ENCODE measurements around the gene DENND4A.

DENND4A gene

GRCh38 chr15:65646486-65646885, 145.6 kb downstream of the DENND4A start:
- peaks cover 7% of the 10 kb centered on the region; the same call in 1 of the 2 replicates for H3F3A ChIP-seq (ENCODE audit: insufficient read depth)
- no peaks in the 10 kb centered on the region for H3K9me2 ChIP-seq (replicated peaks; ENCODE audit: insufficient read depth, low read length)
- no peak overlapping the region for H2AFZ ChIP-seq (ENCODE audit: low read depth, low read length, severe bottlenecking)
- no peaks in the 10 kb centered on the region for H3K79me2 ChIP-seq (ENCODE audit: insufficient read depth, low read length)
- no peak overlapping the region for H3K9ac ChIP-seq (ENCODE audit: low read length)
- H3K27ac ChIP-seq (ENCODE audit: low read depth, low read length): no peak overlapping the region
- no peaks in the 10 kb centered on the region for H4K20me1 ChIP-seq (ENCODE audit: low read depth, low read length)
- no peak overlapping the region for H3K4me2 ChIP-seq (ENCODE audit: low read depth, low read length, poor library complexity, severe bottlenecking)
- H3K36me3 ChIP-seq (ENCODE audit: low read length): no peaks in the 10 kb centered on the region
- no peak overlapping the region for H3K4me3 ChIP-seq (ENCODE audit: insufficient read depth, low read length, poor library complexity, severe bottlenecking)
- H3K9me3 ChIP-seq (ENCODE audit: insufficient read depth, low read length): no peaks in the 10 kb centered on the region
- TF ChIP-seq, protein P1, sequence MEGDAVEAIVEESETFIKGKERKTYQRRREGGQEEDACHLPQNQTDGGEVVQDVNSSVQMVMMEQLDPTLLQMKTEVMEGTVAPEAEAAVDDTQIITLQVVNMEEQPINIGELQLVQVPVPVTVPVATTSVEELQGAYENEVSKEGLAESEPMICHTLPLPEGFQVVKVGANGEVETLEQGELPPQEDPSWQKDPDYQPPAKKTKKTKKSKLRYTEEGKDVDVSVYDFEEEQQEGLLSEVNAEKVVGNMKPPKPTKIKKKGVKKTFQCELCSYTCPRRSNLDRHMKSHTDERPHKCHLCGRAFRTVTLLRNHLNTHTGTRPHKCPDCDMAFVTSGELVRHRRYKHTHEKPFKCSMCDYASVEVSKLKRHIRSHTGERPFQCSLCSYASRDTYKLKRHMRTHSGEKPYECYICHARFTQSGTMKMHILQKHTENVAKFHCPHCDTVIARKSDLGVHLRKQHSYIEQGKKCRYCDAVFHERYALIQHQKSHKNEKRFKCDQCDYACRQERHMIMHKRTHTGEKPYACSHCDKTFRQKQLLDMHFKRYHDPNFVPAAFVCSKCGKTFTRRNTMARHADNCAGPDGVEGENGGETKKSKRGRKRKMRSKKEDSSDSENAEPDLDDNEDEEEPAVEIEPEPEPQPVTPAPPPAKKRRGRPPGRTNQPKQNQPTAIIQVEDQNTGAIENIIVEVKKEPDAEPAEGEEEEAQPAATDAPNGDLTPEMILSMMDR (IDR thresholded peaks at IDR 0.05; ENCODE audit: insufficient read depth, low read length, poor library complexity, severe bottlenecking): no peak
- no peak for TF ChIP-seq EZH2phosphoT487 (conservative IDR thresholded peaks at IDR 0.05; ENCODE audit: low read length)
- no peaks in the 10 kb centered on the region for H3K27me3 ChIP-seq (ENCODE audit: low read length)

DNA sequence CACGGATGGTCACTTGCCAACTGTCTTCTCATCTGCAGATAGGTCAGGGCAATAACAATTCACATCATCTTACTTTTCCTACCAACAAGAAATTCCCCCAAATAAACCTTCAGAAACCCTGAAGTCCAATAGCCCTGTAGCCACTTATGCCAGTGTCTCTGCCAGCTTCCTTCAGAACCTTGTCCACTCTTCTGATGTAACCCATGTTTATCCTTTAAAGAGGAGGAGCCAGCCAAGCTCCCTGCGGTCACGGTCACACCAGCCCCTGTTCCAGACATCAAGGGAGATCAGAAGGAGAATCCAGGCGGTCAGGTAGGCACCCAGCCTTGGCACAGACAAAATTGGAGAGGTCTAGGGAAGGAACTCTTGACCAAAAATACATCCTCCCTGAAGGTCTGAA, 146.7 kb downstream of the DENND4A start:
- H3K27ac ChIP-seq (ENCODE audit: low read depth, low read length): no peak overlapping the region
- H3K27me3 ChIP-seq (ENCODE audit: low read length): no peaks in the 10 kb centered on the region
- H3K9ac ChIP-seq (ENCODE audit: low read length): no peak overlapping the region
- H3K36me3 ChIP-seq (ENCODE audit: low read length): no peaks in the 10 kb centered on the region
- H3F3A ChIP-seq (ENCODE audit: insufficient read depth): peaks cover 7% of the 10 kb centered on the region; the same call in 1 of the 2 replicates
- H3K9me2 ChIP-seq (replicated peaks; ENCODE audit: insufficient read depth, low read length): no peaks in the 10 kb centered on the region
- no peaks in the 10 kb centered on the region for H3K9me3 ChIP-seq (ENCODE audit: insufficient read depth, low read length)
- H4K20me1 ChIP-seq (ENCODE audit: low read depth, low read length): no peaks in the 10 kb centered on the region
- H2AFZ ChIP-seq (ENCODE audit: low read depth, low read length, severe bottlenecking): no peak overlapping the region
- H3K4me2 ChIP-seq (ENCODE audit: low read depth, low read length, poor library complexity, severe bottlenecking): no peak overlapping the region
- no peaks in the 10 kb centered on the region for H3K79me2 ChIP-seq (ENCODE audit: insufficient read depth, low read length)
- H3K4me3 ChIP-seq (ENCODE audit: insufficient read depth, low read length, poor library complexity, severe bottlenecking): no peak overlapping the region
- TF ChIP-seq, protein P1 (IDR thresholded peaks at IDR 0.05; ENCODE audit: insufficient read depth, low read length, poor library complexity, severe bottlenecking): no peak
- TF ChIP-seq EZH2phosphoT487 (conservative IDR thresholded peaks at IDR 0.05; ENCODE audit: low read length): no peak

GRCh38 chr15:65644282-65644681, 147.8 kb downstream of the DENND4A start:
- Histone ChIP-seq H3K79me2 (ENCODE audit: insufficient read depth, low read length) (no peaks in the 10 kb centered on the region), H4K20me1 (ENCODE audit: low read depth, low read length) (no peaks in the 10 kb centered on the region), H3F3A (ENCODE audit: insufficient read depth) (peaks cover 7% of the 10 kb centered on the region; the same call in 1 of the 2 replicates), H3K4me2 (ENCODE audit: low read depth, low read length, poor library complexity, severe bottlenecking) (no peak overlapping the region), H3K9me2 (replicated peaks; ENCODE audit: insufficient read depth, low read length) (no peaks in the 10 kb centered on the region), H3K4me3 (ENCODE audit: insufficient read depth, low read length, poor library complexity, severe bottlenecking) (no peak overlapping the region), H2AFZ (ENCODE audit: low read depth, low read length, severe bottlenecking) (no peak overlapping the region), H3K36me3 (ENCODE audit: low read length) (no peaks in the 10 kb centered on the region), H3K9ac (ENCODE audit: low read length) (no peak overlapping the region), H3K27ac (ENCODE audit: low read depth, low read length) (no peak overlapping the region), H3K27me3 (ENCODE audit: low read length) (no peaks in the 10 kb centered on the region), H3K9me3 (ENCODE audit: insufficient read depth, low read length) (no peaks in the 10 kb centered on the region)
- TF ChIP-seq, protein P1 (IDR thresholded peaks at IDR 0.05; ENCODE audit: insufficient read depth, low read length, poor library complexity, severe bottlenecking): no peak
- no peak for TF ChIP-seq EZH2phosphoT487 (conservative IDR thresholded peaks at IDR 0.05; ENCODE audit: low read length)
